K562 (cell line): ENCODE data around the gene PPP1R14C. TPM values are rescaled to one million over a fixed set of nuclear protein-coding genes. Genes with fewer than 3 reads are reported as not detected.

Experiments
- BCOR ChIP-seq: fragments of 450-650 bp; IDR thresholded peaks from 2 replicates; pipeline ENCODE4 v1.6.1; 2016
- CBFA2T3 ChIP-seq: fragments of 450-650 bp; IDR thresholded peaks from 2 replicates; pipeline ENCODE4 v1.6.1; 2017
- HSF4 ChIP-seq: fragments of 250-450 bp; sonication (Bioruptor Pico); IDR thresholded peaks from 2 replicates; pipeline ENCODE4 v2.1.2; 2022; ENCODE audit warnings: mild to moderate bottlenecking, moderate library complexity, borderline replicate concordance
- KDM1A ChIP-seq, 2 experiments: fragments of 450-650 bp; IDR thresholded peaks; 2 replicates each; pipeline ENCODE4 v1.6.1; 2016; ENCODE audit warnings: mild to moderate bottlenecking in 2 of 2
- MECOM ChIP-seq: fragments of 250-450 bp; sonication (Bioruptor Pico); IDR thresholded peaks from 2 replicates; pipeline ENCODE4 v1.8.0; 2022; ENCODE audit warnings: inconsistent platforms
- MEIS2 ChIP-seq: fragments of 450-650 bp; IDR thresholded peaks from 2 replicates; pipeline ENCODE4 v1.6.1; 2014; ENCODE audit warnings: mild to moderate bottlenecking; ENCODE audit not compliant: partially characterized antibody
- NFXL1 ChIP-seq: fragments of 450-650 bp; formaldehyde crosslinking; IDR thresholded peaks from 2 replicates; pipeline ENCODE4 v1.4.0; 2021; ENCODE audit warnings: mild to moderate bottlenecking
- RCOR1 ChIP-seq, 2 experiments: IDR thresholded peaks; 2 replicates each; pipeline ENCODE4 v1.6.1; 2012; ENCODE audit warnings: low read depth in 2 of 2, low read length in 2 of 2, borderline replicate concordance in 1 of 2, improper control_type of control experiment in 1 of 2
- TSC22D4 ChIP-seq: fragments of 450-650 bp; IDR thresholded peaks from 2 replicates; pipeline ENCODE4 v1.6.1; 2016; ENCODE audit warnings: missing genetic modification characterization, missing biosample characterization, control low read depth
- ZNF134 ChIP-seq: fragments of 250-450 bp; sonication (Bioruptor Pico); conservative IDR thresholded peaks from 2 replicates; pipeline ENCODE4 v1.4.0; 2020
- ZNF239 ChIP-seq: fragments of 250-450 bp; sonication (Bioruptor Pico); IDR thresholded peaks from 2 replicates; pipeline ENCODE4 v1.4.0; 2020; ENCODE audit warnings: mild to moderate bottlenecking
- ZNF507 ChIP-seq: conservative IDR thresholded peaks from 2 replicates; pipeline ENCODE4 v1.6.1; 2017; ENCODE audit warnings: missing genetic modification characterization, missing compliant biosample characterization
- polyA plus RNA-seq, 8 experiments: library from polyadenylated mRNA; depleted of rRNA in 4 of 8; stranded (reverse) in 5 of 8; unstranded in 3 of 8; fragments of >200 nt; fragmentation: Nextera tagmentation in 2 of 8; fragmentation: Illumina TruSeq in 1 of 8; extraction: Ambion mirVana in 2 of 8; extraction: Trizol in 1 of 8; gene quantifications; 2 replicates each; pipeline versions ENCODE4 v1.2.1 to v1.2.3, GENCODE V29; 2011 to 2014; ENCODE audit warnings: inconsistent platforms in 1 of 8, missing spikeins in 1 of 8
- total RNA-seq, 7 experiments: library from RNA; depleted of rRNA in 6 of 7; stranded (reverse); fragments of >200 nt in 6 of 7; fragmentation: Illumina TruSeq in 2 of 7; extraction: Trizol in 2 of 7; gene quantifications; 2 replicates each; pipeline versions ENCODE4 v1.2.1 to v1.2.3, GENCODE V29; 2011 to 2021; ENCODE audit warnings: low replicate concordance in 1 of 7
- TF ChIP-seq, protein P1 (sequence below), 2 experiments: IDR thresholded peaks in 1 of 2; conservative IDR thresholded peaks in 1 of 2; 2 replicates each; pipeline ENCODE4 v1.6.1; 2016; ENCODE audit warnings: low read depth in 2 of 2, mild to moderate bottlenecking in 1 of 2, missing compliant biosample characterization in 1 of 2, missing genetic modification characterization in 1 of 2, moderate library complexity in 1 of 2
- TF ChIP-seq, protein P2 (sequence below): sonication (generic); formaldehyde crosslinking; IDR thresholded peaks from 2 replicates; pipeline ENCODE4 v1.8.0; 2022; ENCODE audit warnings: mild to moderate bottlenecking, missing genetic modification reagents
- TF ChIP-seq, protein P3 (sequence below): sonication (generic); formaldehyde crosslinking; IDR thresholded peaks from 2 replicates; pipeline ENCODE4 v1.8.1; 2023; ENCODE audit warnings: mild to moderate bottlenecking, missing genetic modification reagents
- TF ChIP-seq, protein P4 (sequence below): fragments of 200-800 bp; sonication (Bioruptor generic); IDR thresholded peaks from 2 replicates; pipeline ENCODE4 v1.6.1; 2016; ENCODE audit warnings: missing genetic modification characterization, missing compliant biosample characterization

PPP1R14C gene
- total and polyA plus RNA-seq, 9 of the 15 experiments (the other 6 are each of a cell fraction or from before 2014, with no cell fraction given) = 4.5 to 16.6 (median 11.9) TPM

DNA sequence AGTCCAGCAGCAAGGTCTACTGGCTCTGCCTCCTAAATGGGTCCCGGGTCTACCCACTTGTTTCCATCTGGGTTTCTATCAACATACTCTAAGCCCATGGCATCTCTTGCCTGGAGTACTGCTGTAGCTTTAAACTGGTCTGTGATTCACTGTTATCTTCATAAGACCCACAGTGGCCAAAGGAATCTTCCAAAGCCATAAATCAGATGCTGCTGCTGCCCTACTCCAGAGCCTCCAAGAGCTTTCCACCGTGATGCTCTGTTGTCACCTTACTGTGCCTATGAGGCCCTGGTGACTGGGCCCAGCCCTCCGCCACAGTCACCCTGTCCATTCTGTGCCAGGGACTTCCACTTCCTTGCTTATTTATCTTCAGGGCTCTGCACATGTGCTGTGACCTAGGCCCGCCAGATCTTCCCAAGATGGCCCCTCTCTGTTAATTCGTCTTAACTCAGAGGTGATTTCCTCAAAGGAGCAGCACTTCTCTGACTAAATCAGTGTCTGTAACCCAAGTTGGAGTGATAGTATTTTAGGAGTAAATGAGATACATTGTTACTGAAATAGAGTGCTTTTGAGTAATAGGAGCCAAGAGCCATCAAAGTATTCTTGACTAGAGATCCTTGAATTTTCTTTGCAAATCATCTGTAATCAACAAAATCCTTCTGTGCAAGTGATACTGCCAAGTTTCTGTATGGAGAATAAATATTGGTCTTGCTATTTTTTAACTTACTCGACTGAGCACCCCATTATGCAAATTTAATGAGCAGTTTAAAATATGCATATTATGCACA, 102.5 kb downstream of the PPP1R14C start (continued):
- TF ChIP-seq, protein P1, sequence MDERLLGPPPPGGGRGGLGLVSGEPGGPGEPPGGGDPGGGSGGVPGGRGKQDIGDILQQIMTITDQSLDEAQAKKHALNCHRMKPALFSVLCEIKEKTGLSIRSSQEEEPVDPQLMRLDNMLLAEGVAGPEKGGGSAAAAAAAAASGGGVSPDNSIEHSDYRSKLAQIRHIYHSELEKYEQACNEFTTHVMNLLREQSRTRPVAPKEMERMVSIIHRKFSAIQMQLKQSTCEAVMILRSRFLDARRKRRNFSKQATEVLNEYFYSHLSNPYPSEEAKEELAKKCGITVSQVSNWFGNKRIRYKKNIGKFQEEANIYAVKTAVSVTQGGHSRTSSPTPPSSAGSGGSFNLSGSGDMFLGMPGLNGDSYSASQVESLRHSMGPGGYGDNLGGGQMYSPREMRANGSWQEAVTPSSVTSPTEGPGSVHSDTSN (CRISPR knock-in tag; IDR thresholded peaks at IDR 0.05; ENCODE audit: low read depth) = no peak
- TF ChIP-seq, protein P1 (tag; conservative IDR thresholded peaks at IDR 0.05; ENCODE audit: low read depth) = peak; percentile 71
- TF ChIP-seq TSC22D4 (tag) (no peak), RCOR1 (IDR thresholded peaks at IDR 0.05; ENCODE audit: borderline replicate concordance in 1 of 2, low read depth in 2 of 2, low read length in 2 of 2) (peak; percentile 65 to 83; a peak in 3 of 4 replicates), MECOM (peak; percentile 17; the same call in 1 of the 2 replicates), ZNF239 (no peak), KDM1A (IDR thresholded peaks at IDR 0.05) (peak; percentile 81 to 83), MEIS2 (peak; percentile 86), CBFA2T3 (peak; percentile 37), ZNF134 (no peak), NFXL1 (no peak), ZNF507 (tag) (no peak; the same call in 1 of the 2 replicates), HSF4 (CRISPR knock-in tag) (no peak), BCOR (no peak)
- TF ChIP-seq, protein P2, sequence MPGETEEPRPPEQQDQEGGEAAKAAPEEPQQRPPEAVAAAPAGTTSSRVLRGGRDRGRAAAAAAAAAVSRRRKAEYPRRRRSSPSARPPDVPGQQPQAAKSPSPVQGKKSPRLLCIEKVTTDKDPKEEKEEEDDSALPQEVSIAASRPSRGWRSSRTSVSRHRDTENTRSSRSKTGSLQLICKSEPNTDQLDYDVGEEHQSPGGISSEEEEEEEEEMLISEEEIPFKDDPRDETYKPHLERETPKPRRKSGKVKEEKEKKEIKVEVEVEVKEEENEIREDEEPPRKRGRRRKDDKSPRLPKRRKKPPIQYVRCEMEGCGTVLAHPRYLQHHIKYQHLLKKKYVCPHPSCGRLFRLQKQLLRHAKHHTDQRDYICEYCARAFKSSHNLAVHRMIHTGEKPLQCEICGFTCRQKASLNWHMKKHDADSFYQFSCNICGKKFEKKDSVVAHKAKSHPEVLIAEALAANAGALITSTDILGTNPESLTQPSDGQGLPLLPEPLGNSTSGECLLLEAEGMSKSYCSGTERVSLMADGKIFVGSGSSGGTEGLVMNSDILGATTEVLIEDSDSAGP (CRISPR knock-in tag) = peak; percentile 81
- TF ChIP-seq, protein P3, sequence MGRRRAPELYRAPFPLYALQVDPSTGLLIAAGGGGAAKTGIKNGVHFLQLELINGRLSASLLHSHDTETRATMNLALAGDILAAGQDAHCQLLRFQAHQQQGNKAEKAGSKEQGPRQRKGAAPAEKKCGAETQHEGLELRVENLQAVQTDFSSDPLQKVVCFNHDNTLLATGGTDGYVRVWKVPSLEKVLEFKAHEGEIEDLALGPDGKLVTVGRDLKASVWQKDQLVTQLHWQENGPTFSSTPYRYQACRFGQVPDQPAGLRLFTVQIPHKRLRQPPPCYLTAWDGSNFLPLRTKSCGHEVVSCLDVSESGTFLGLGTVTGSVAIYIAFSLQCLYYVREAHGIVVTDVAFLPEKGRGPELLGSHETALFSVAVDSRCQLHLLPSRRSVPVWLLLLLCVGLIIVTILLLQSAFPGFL (CRISPR knock-in tag) = no peak
- TF ChIP-seq, protein P4, sequence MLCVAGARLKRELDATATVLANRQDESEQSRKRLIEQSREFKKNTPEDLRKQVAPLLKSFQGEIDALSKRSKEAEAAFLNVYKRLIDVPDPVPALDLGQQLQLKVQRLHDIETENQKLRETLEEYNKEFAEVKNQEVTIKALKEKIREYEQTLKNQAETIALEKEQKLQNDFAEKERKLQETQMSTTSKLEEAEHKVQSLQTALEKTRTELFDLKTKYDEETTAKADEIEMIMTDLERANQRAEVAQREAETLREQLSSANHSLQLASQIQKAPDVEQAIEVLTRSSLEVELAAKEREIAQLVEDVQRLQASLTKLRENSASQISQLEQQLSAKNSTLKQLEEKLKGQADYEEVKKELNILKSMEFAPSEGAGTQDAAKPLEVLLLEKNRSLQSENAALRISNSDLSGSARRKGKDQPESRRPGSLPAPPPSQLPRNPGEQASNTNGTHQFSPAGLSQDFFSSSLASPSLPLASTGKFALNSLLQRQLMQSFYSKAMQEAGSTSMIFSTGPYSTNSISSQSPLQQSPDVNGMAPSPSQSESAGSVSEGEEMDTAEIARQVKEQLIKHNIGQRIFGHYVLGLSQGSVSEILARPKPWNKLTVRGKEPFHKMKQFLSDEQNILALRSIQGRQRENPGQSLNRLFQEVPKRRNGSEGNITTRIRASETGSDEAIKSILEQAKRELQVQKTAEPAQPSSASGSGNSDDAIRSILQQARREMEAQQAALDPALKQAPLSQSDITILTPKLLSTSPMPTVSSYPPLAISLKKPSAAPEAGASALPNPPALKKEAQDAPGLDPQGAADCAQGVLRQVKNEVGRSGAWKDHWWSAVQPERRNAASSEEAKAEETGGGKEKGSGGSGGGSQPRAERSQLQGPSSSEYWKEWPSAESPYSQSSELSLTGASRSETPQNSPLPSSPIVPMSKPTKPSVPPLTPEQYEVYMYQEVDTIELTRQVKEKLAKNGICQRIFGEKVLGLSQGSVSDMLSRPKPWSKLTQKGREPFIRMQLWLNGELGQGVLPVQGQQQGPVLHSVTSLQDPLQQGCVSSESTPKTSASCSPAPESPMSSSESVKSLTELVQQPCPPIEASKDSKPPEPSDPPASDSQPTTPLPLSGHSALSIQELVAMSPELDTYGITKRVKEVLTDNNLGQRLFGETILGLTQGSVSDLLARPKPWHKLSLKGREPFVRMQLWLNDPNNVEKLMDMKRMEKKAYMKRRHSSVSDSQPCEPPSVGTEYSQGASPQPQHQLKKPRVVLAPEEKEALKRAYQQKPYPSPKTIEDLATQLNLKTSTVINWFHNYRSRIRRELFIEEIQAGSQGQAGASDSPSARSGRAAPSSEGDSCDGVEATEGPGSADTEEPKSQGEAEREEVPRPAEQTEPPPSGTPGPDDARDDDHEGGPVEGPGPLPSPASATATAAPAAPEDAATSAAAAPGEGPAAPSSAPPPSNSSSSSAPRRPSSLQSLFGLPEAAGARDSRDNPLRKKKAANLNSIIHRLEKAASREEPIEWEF (CRISPR knock-in tag) = no peak
